ENCODE results near the gene HECW1. TPM values are rescaled to one million over a fixed set of nuclear protein-coding genes. Genes with fewer than 3 reads are reported as not detected.
A peak's percentile ranks its signal among the peaks of the same experiment; 100 is the strongest.

HECW1 gene
- total and polyA plus RNA-seq, 2 of the 13 experiments (the other 11 are each of a cell fraction or from before 2014, with no cell fraction given), result not detected

- TF ChIP-seq ZNF629 (CRISPR knock-in tag; conservative IDR thresholded peaks at IDR 0.05), result 0 out of 2 replicates have a peak, but pooled peaks have one; percentile 25
- TF ChIP-seq SOX5 (CRISPR knock-in tag; IDR thresholded peaks at IDR 0.05; ENCODE audit: borderline replicate concordance), result peak; percentile 32; the same call in 1 of the 2 replicates
- TF ChIP-seq EP300 (IDR thresholded peaks at IDR 0.05; ENCODE audit: low read depth in 2 of 2, low read length in 2 of 2), result peak in 1 of 2 experiments; percentile 59; a peak in 1 of 4 replicates
- no peak for TF ChIP-seq EP300 (CRISPR knock-in tag; IDR thresholded peaks at IDR 0.05; ENCODE audit: borderline replicate concordance)
- peak; percentile 81 for TF ChIP-seq POGZ (CRISPR knock-in tag; IDR thresholded peaks at IDR 0.05)
- TF ChIP-seq AHDC1 (CRISPR knock-in tag; IDR thresholded peaks at IDR 0.05; ENCODE audit: borderline replicate concordance), result 0 out of 2 replicates have a peak, but pooled peaks have one; percentile 18
- TF ChIP-seq HOXA3 (CRISPR knock-in tag; IDR thresholded peaks at IDR 0.05), result 0 out of 2 replicates have a peak, but pooled peaks have one; percentile 30
- TF ChIP-seq HDAC2 (CRISPR knock-in tag; IDR thresholded peaks at IDR 0.05), result peak; percentile 83
- peak; percentile 39; the same call in 1 of the 2 replicates for TF ChIP-seq CEBPG (CRISPR knock-in tag; IDR thresholded peaks at IDR 0.05)
- TF ChIP-seq AKAP8 (CRISPR knock-in tag; IDR thresholded peaks at IDR 0.05), result no peak
- TF ChIP-seq ZMYM2 (CRISPR knock-in tag; IDR thresholded peaks at IDR 0.05), result peak; percentile 90
- TF ChIP-seq RNF2 (conservative IDR thresholded peaks at IDR 0.05; ENCODE audit: low read depth), result no peak
- TF ChIP-seq KLF16 (CRISPR knock-in tag; IDR thresholded peaks at IDR 0.05), result no peak
- TF ChIP-seq PAXIP1 (CRISPR knock-in tag; conservative IDR thresholded peaks at IDR 0.05), result 0 out of 2 replicates have a peak, but pooled peaks have one; percentile 36
- peak; percentile 66 for TF ChIP-seq MED1 (CRISPR knock-in tag; IDR thresholded peaks at IDR 0.05)
- no peak for TF ChIP-seq ZNF614 (CRISPR knock-in tag; IDR thresholded peaks at IDR 0.05; ENCODE audit: borderline replicate concordance)
- peak; percentile 74; the same call in 1 of the 2 replicates for TF ChIP-seq ADNP (CRISPR knock-in tag; IDR thresholded peaks at IDR 0.05)
- TF ChIP-seq BRCA1 (CRISPR knock-in tag; IDR thresholded peaks at IDR 0.05), result no peak
- no peak for TF ChIP-seq KLF9 (CRISPR knock-in tag; IDR thresholded peaks at IDR 0.05; ENCODE audit: low read depth)
- peak; percentile 25; the same call in 1 of the 2 replicates for TF ChIP-seq TARDBP (CRISPR knock-in tag; IDR thresholded peaks at IDR 0.05)
Observed at GRCh38 chr7:43505412-43505811, 393.0 kb downstream of the HECW1 start (continued).

Measured in HepG2 (cell line).